Pancreas (tissue), 10 donors: ENCODE measurements around the gene FOXF1. TPM values are rescaled to one million over a fixed set of nuclear protein-coding genes. Genes with fewer than 3 reads are reported as not detected.

Experiments used
- ATAC-seq, 4 donors: fragments of 200-7000 bp; cut with Tn5 transposase; one replicate each; pipeline versions ENCODE4 v1.8.0 to v1.9.1; 2020; ENCODE audit warnings: mild to moderate bottlenecking in 4 of 4, moderate library complexity in 4 of 4
- DNase-seq, 6 donors: peaks; one replicate each; pipeline ENCODE4 v3.0.0-alpha.2; 2020
- FAIRE-seq: peaks from 2 replicates; lab custom pipeline; 2012; peaks lifted over from hg19 to GRCh38; lab: Jason Lieb, UNC
- H3K27ac ChIP-seq, 4 donors: fragments of 200-600 bp; sonication (generic); 1 replicate in 3 of 4; 2 replicates in 1 of 4; pipeline versions ENCODE4 v1.5.0 to v1.8.0; 2020
- H3K27me3 ChIP-seq, 4 donors: fragments of 200-600 bp; one replicate each; pipeline ENCODE4 v1.8.0; 2021
- H3K36me3 ChIP-seq, 3 donors: fragments of 200-600 bp; sonication (generic) in 1 of 3; one replicate each; pipeline versions ENCODE4 v1.5.0 to v1.8.0; 2020 to 2021
- H3K4me1 ChIP-seq, 3 donors: fragments of 200-600 bp; one replicate each; pipeline ENCODE4 v1.8.0; 2021
- H3K4me3 ChIP-seq, 4 donors: fragments of 200-600 bp; sonication (generic) in 2 of 4; one replicate each; pipeline versions ENCODE4 v1.5.0 to v1.8.0; 2020 to 2021
- H3K9me3 ChIP-seq, 4 donors: fragments of 200-600 bp; one replicate each; pipeline ENCODE4 v1.8.0; 2021
- whole genome bisulfite sequencing, 2 donors: extraction: QIAGEN DNeasy Blood & Tissue Kit; methylation state at CpG; one replicate each; pipeline ENCODE4 v1.1.7; 2013; 5-methylcytosine and 5-hydroxymethylcytosine counted together
- intact Hi-C, 3 donors: fragments of 100-400 bp; cut with DNase I; formaldehyde crosslinking; loops; one replicate each; pipeline versions ENCODE4 v1.11.1 to v1.14.2; 2022
- polyA plus RNA-seq, 2 donors: library from polyadenylated mRNA; stranded (reverse); fragments of 200-250 nt; gene quantifications; one replicate each; pipeline ENCODE4 v1.2.3, GENCODE V29; 2013
- total RNA-seq, 6 donors: library from RNA; stranded (reverse); fragmentation: NEBNext Ultra II Directional in 4 of 6; extraction: Animal tissue kit (Norgen Biotek cat#: 25700) in 4 of 6; gene quantifications; one replicate each; pipeline versions ENCODE4 v1.2.1 to v1.2.4, GENCODE V29; 2021 to 2023
- TF ChIP-seq, protein P1 (sequence below), 4 donors: fragments of 200-600 bp; sonication (generic) in 3 of 4; IDR thresholded peaks; one replicate each; pipeline versions ENCODE4 v1.5.0 to v1.8.0; 2021; ENCODE audit warnings: antibody characterized with exemption in 4 of 4
- donor health status: healthy with polysubstance abuse.
- donor health status: DM: no; HTN: no; CAD: no; lungs with moderate emphysema.
- donor health status: DM: no; HTN: no; CAD: no.
- donor health status: control.
- donor health status: control.
- donor health status: Bipolar disorder and iron deficiency.
- donor health status: DM: yes; HTN: yes; CAD: no.
- donor health status: DM: no; HTN: no; CAD: no.
- donor health status: DM: no; HTN: no; CAD: no.
- donor health status: DM: yes; HTN: yes; CAD: no.

Gene FOXF1
- total and polyA plus RNA-seq, 8 donors, result 0.16 to 1.2 (median 0.52) TPM

- DNase-seq (no peak), FAIRE-seq (no peak), ATAC-seq (no peak)
- Histone ChIP-seq H3K27me3 (peaks cover 0 to 9% (median 0%) of the 10 kb centered on the region in 4 donors), H3K4me1 (peaks cover 0 to 5% (median 3%) of the 10 kb centered on the region in 3 donors), H3K9me3 (no peaks in the 10 kb centered on the region), H3K36me3 (no peaks in the 10 kb centered on the region), H3K4me3 (no peak overlapping the region), H3K27ac (no peak overlapping the region)
- TF ChIP-seq, protein P1, sequence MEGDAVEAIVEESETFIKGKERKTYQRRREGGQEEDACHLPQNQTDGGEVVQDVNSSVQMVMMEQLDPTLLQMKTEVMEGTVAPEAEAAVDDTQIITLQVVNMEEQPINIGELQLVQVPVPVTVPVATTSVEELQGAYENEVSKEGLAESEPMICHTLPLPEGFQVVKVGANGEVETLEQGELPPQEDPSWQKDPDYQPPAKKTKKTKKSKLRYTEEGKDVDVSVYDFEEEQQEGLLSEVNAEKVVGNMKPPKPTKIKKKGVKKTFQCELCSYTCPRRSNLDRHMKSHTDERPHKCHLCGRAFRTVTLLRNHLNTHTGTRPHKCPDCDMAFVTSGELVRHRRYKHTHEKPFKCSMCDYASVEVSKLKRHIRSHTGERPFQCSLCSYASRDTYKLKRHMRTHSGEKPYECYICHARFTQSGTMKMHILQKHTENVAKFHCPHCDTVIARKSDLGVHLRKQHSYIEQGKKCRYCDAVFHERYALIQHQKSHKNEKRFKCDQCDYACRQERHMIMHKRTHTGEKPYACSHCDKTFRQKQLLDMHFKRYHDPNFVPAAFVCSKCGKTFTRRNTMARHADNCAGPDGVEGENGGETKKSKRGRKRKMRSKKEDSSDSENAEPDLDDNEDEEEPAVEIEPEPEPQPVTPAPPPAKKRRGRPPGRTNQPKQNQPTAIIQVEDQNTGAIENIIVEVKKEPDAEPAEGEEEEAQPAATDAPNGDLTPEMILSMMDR (IDR thresholded peaks at IDR 0.05), result no peak
- intact Hi-C loops, result no loop called here
- WGBS, 2 donors, result 50 to 59% methylated on average over 28 of the region's 28 CpGs
Measured at GRCh38 chr16:86558355-86559193, 48.2 kb downstream of the FOXF1 start.

- ATAC-seq, result no peak
- FAIRE-seq, result no peak
- Histone ChIP-seq H3K9me3 (no peaks in the 10 kb centered on the region), H3K36me3 (no peaks in the 10 kb centered on the region), H3K27ac (no peak overlapping the region), H3K27me3 (peaks cover 0 to 18% (median 4%) of the 10 kb centered on the region in 4 donors), H3K4me1 (peaks cover 0 to 6% (median 5%) of the 10 kb centered on the region in 3 donors), H3K4me3 (no peak overlapping the region)
- WGBS, 2 donors, result 64 to 71% methylated on average over 7 to 9 of the region's 9 CpGs
- TF ChIP-seq, protein P1 (IDR thresholded peaks at IDR 0.05), result no peak
- DNase-seq, result no peak
- intact Hi-C loops, result loop anchor here in 2 of 3 donors (5.0 to 10.0 kb wide), 3 partner anchors 722 to 737 kb away; no protein-coding TSS in a partner anchor
Measured at GRCh38 chr16:86559802-86560305, 49.5 kb downstream of the FOXF1 start.

DNA sequence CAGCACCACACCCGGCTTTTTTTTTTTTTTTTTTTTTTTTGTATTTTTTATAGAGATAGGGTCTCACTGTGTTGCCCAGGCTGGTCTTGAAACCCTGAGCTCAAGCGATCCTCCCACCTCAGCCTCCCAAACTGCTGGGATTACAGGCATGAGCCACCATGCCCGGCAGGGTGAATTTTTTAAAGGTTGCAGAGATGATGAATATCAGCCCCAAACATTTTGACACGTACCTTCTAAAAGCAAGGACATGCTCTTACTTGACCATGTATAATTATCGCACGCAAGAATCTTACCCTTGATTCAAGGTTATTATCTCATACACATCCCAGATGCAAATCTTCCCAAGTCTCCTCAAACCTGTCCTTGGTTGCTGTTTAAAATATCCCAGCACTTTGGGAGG is 52.0 kb downstream of the FOXF1 start:
- WGBS, 2 donors, result 63 to 64% methylated on average over 6 of the region's 6 CpGs
- peaks cover 0 to 39% (median 18%) of the 10 kb centered on the region in 4 donors for H3K27me3 ChIP-seq
- no peak for ATAC-seq
- no peak for FAIRE-seq
- H3K36me3 ChIP-seq, result no peaks in the 10 kb centered on the region
- no peak overlapping the region for H3K4me3 ChIP-seq
- no peaks in the 10 kb centered on the region for H3K9me3 ChIP-seq
- TF ChIP-seq, protein P1 (IDR thresholded peaks at IDR 0.05), result no peak
- peaks cover 0 to 6% (median 0%) of the 10 kb centered on the region in 3 donors for H3K4me1 ChIP-seq
- intact Hi-C loops, result loop anchor here in 2 of 3 donors (5.0 to 10.0 kb wide), 3 partner anchors 720 to 735 kb away; no protein-coding TSS in a partner anchor
- no peak for DNase-seq
- H3K27ac ChIP-seq, result no peak overlapping the region

GRCh38 chr16:86563469-86564345 is 53.4 kb downstream of the FOXF1 start:
- Histone ChIP-seq H3K9me3 (no peaks in the 10 kb centered on the region), H3K36me3 (no peaks in the 10 kb centered on the region), H3K27me3 (peaks cover 0 to 41% (median 18%) of the 10 kb centered on the region in 4 donors), H3K27ac (no peak overlapping the region), H3K4me1 (peaks cover 0 to 6% (median 0%) of the 10 kb centered on the region in 3 donors), H3K4me3 (peak overlapping the region in 2 of 4 donors; percentile 13 to 23)
- 1% methylated on average over 41 of the region's 41 CpGs for WGBS, 2 donors
- intact Hi-C loops, result loop anchor here in 2 of 3 donors (5.0 to 10.0 kb wide), 3 partner anchors 719 to 734 kb away; no protein-coding TSS in a partner anchor
- FAIRE-seq, result peak; percentile 54
- ATAC-seq, result peak; percentile 96 to 99 (median 98)
- peak; percentile 78 to 93 (median 88) for DNase-seq
- TF ChIP-seq, protein P1 (IDR thresholded peaks at IDR 0.05), result peak; percentile 99 to 100 (median 100)

Other genes with a start within 250 kb of the FOXF1 start
- gene MTHFSD, start 44.7 kb downstream of the FOXF1 start, total RNA-seq, result 10 to 100 TPM in 2 of 6 donors, 1 to 10 TPM in 4; 7.3 to 14.7 (median 8.0) TPM
- 10 to 100 TPM; 14.2 to 17.6 TPM for gene MTHFSD, start 44.7 kb downstream of the FOXF1 start, polyA plus RNA-seq
- gene FOXC2, start 56.3 kb downstream of the FOXF1 start, total RNA-seq, result under 1 TPM in 3 of 6 donors, not detected in 3; 0.06 to 0.17 (median 0.12) TPM
- under 1 TPM; 0.19 to 0.23 TPM for gene FOXC2, start 56.3 kb downstream of the FOXF1 start, polyA plus RNA-seq
- gene FOXL1, start 68.0 kb downstream of the FOXF1 start, total RNA-seq, result under 1 TPM in 4 of 6 donors, not detected in 2; 0.06 to 0.18 (median 0.13) TPM
- gene FOXL1, start 68.0 kb downstream of the FOXF1 start, polyA plus RNA-seq, result under 1 TPM; 0.07 to 0.08 TPM